ENCODE data around the gene MYO1G. TPM values are rescaled to one million over a fixed set of nuclear protein-coding genes. Genes with fewer than 3 reads are reported as not detected.

MYO1G gene
- total and polyA plus RNA-seq, 10 of the 15 experiments (the other 5 are each of a cell fraction or from before 2014, with no cell fraction given) = 1.8 to 232 (median 134) TPM

DNA sequence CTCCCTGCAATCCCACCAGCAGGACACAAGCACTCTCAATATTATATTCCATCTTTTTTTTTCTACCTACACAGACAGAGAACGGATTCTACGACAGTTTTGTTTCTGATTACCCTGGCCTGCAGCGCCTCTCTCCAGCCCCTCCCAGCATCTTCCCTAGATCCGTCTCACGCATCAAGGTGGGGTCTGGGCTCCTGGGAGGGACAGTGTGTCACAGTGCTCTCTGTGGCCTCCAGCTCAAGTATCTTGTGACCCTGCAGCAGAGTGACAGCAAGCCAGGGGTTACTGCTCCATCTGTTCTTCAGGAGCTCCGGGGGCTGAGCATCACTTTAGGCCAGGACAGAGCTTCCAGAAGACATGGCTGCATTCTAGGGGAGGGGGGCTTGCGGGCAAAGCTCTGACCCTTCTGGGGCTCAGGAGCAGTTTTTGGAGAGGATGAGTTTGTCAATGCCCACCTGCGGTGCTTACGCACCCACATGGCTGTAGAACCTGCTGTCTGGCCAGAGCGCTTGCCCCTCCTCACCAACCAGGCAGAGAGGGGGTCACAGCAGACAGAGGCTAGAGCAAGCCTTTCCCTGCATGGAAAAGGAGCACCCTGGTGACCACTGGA is 22.6 kb downstream of the MYO1G start:
- no peak overlapping the region for H2AFZ ChIP-seq (ENCODE audit: control insufficient read depth, low read depth, low read length)
- ChIA-PET SMC1A (ENCODE audit: uncharacterized antibody, unreplicated experiment) (no interaction called here), RAD21 (ENCODE audit: unreplicated experiment) (no interaction called here), POLR2A (no interaction called here), CTCF (interaction anchor here (0.6 to 1.5 kb wide), 4 partner anchors 18 to 180 kb away, joined by 3 to 7 read pairs (median 4); no protein-coding TSS in a partner anchor)
- in situ Hi-C loops (cut with MboI) (no loop called here), intact Hi-C loops (cut with micrococcal nuclease; ENCODE audit: unreplicated experiment) (no loop called here)
- no peaks in the 10 kb centered on the region for H3K27me3 ChIP-seq (replicated peaks in 1 of 2; ENCODE audit: control insufficient read depth in 2 of 2, insufficient read depth in 2 of 2, low read length in 1 of 2)
- H3K4me2 ChIP-seq (ENCODE audit: control insufficient read depth, insufficient read depth) = no peak overlapping the region
- no peak for ATAC-seq
- BruUV-seq (replicated peaks) = no TSS peak
- no peak for TF ChIP-seq ZSCAN29 (IDR thresholded peaks at IDR 0.05)
- TF ChIP-seq ASH2L (IDR thresholded peaks at IDR 0.05; ENCODE audit: borderline replicate concordance, low read depth) = no peak
- no peak for TF ChIP-seq STAT1 (conservative IDR thresholded peaks at IDR 0.05)
- no peak for TF ChIP-seq IKZF1 (conservative IDR thresholded peaks at IDR 0.05)
- no peak for TF ChIP-seq CREB1 (IDR thresholded peaks at IDR 0.05; ENCODE audit: low read depth)
- TF ChIP-seq TCF7 (IDR thresholded peaks at IDR 0.05; ENCODE audit: borderline replicate concordance) = no peak
- no peak for TF ChIP-seq JUNB (IDR thresholded peaks at IDR 0.05)
- TF ChIP-seq, protein P1, sequence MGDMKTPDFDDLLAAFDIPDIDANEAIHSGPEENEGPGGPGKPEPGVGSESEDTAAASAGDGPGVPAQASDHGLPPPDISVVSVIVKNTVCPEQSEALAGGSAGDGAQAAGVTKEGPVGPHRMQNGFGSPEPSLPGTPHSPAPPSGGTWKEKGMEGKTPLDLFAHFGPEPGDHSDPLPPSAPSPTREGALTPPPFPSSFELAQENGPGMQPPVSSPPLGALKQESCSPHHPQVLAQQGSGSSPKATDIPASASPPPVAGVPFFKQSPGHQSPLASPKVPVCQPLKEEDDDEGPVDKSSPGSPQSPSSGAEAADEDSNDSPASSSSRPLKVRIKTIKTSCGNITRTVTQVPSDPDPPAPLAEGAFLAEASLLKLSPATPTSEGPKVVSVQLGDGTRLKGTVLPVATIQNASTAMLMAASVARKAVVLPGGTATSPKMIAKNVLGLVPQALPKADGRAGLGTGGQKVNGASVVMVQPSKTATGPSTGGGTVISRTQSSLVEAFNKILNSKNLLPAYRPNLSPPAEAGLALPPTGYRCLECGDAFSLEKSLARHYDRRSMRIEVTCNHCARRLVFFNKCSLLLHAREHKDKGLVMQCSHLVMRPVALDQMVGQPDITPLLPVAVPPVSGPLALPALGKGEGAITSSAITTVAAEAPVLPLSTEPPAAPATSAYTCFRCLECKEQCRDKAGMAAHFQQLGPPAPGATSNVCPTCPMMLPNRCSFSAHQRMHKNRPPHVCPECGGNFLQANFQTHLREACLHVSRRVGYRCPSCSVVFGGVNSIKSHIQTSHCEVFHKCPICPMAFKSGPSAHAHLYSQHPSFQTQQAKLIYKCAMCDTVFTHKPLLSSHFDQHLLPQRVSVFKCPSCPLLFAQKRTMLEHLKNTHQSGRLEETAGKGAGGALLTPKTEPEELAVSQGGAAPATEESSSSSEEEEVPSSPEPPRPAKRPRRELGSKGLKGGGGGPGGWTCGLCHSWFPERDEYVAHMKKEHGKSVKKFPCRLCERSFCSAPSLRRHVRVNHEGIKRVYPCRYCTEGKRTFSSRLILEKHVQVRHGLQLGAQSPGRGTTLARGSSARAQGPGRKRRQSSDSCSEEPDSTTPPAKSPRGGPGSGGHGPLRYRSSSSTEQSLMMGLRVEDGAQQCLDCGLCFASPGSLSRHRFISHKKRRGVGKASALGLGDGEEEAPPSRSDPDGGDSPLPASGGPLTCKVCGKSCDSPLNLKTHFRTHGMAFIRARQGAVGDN (IDR thresholded peaks at IDR 0.05) = no peak
- no peak for TF ChIP-seq NR2C2 (IDR thresholded peaks at IDR 0.05; ENCODE audit: borderline replicate concordance, control insufficient read depth, insufficient read length, low read depth)
- no peak for TF ChIP-seq ZBED1 (IDR thresholded peaks at IDR 0.05; ENCODE audit: borderline replicate concordance)
- TF ChIP-seq BCL3 (IDR thresholded peaks at IDR 0.05; ENCODE audit: borderline replicate concordance, insufficient read depth, low read depth, low read length, poor library complexity, severe bottlenecking) = no peak
- TF ChIP-seq NFXL1 (IDR thresholded peaks at IDR 0.05; ENCODE audit: borderline replicate concordance) = no peak
- no peak for TF ChIP-seq SIX5 (IDR thresholded peaks at IDR 0.05; ENCODE audit: low read depth, low read length, severe bottlenecking)
- H3K9ac ChIP-seq (ENCODE audit: control insufficient read depth, insufficient read depth, low read length) = no peak overlapping the region
- no peaks in the 10 kb centered on the region for H3K79me2 ChIP-seq (ENCODE audit: control insufficient read depth, insufficient read depth, low read length)
- H4K20me1 ChIP-seq (ENCODE audit: control insufficient read depth, insufficient read depth) = no peaks in the 10 kb centered on the region; the same call in 1 of the 2 replicates
- H3K4me3 ChIP-seq = no peak overlapping the region
- H3K9me3 ChIP-seq (replicated peaks; ENCODE audit: control insufficient read depth, insufficient read depth, low read length) = no peaks in the 10 kb centered on the region
- H3K36me3 ChIP-seq (ENCODE audit: control insufficient read depth in 2 of 2, insufficient read depth in 2 of 2, low read length in 1 of 2) = no peaks in the 10 kb centered on the region; a peak in 1 of 4 replicates
- 88% methylated on average over 10 of the region's 10 CpGs for WGBS (ENCODE audit: insufficient coverage, insufficient replicate concordance, low lambda C conversion rate, missing lambda C conversion rate)
- no peak for DNase-seq (ENCODE audit: low read depth, low spot score)
- H3K27ac ChIP-seq (ENCODE audit: control insufficient read depth, insufficient read depth) = no peak overlapping the region
- peaks cover 15% of the 10 kb centered on the region for H3K4me1 ChIP-seq (ENCODE audit: control insufficient read depth, insufficient read depth, low read length)
- no peak for FAIRE-seq

All from GM12878 (cell line).